ENCODE data around the gene OR2A25.

OR2A25 gene

DNA sequence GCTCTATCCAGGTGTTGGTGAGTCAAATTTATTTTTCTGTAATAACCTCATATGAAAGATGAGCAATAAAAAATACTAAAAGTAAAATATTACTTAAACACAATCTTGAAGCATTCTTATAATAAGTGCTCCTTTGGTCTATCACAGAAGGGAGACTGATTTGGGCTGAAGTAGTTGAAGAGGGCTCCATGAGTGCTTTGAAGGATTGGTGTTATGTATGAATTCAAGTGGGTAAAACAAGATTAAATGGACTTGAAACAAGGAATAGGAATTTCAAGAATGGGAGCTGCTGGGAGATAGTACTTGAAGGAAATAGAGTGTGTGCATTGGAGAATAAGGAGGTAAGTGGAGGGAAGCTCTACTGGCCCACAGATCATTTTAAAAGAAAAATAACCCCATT, 32.4 kb downstream of the OR2A25 start:
- Histone ChIP-seq H3K4me2 (no peak overlapping the region), H3K4me3 (no peak overlapping the region), H3K27ac (no peak overlapping the region), H3K27me3 (no peaks in the 10 kb centered on the region), H4K20me1 (no peaks in the 10 kb centered on the region), H3K9ac (no peak overlapping the region), H3K36me3 (no peaks in the 10 kb centered on the region), H3K4me1 (peaks cover 0 to 8% (median 5%) of the 10 kb centered on the region in 10 experiments; a peak in 9 of 20 replicates), H3K9me3 (replicated peaks in 1 of 11) (no peaks in the 10 kb centered on the region)
- no peak for TF ChIP-seq Cebpa-rat (IDR thresholded peaks at IDR 0.05)

GRCh38 chr7:144105211-144105610, 35.6 kb downstream of the OR2A25 start:
- Histone ChIP-seq H3K27ac (no peak overlapping the region), H3K9me3 (replicated peaks in 1 of 11) (no peaks in the 10 kb centered on the region), H3K4me3 (no peak overlapping the region), H3K36me3 (no peaks in the 10 kb centered on the region), H3K9ac (no peak overlapping the region), H3K4me2 (peak overlapping the region in 1 of 11 experiments; percentile 1; a peak in 1 of 22 replicates), H3K27me3 (no peaks in the 10 kb centered on the region), H3K4me1 (peaks cover 0 to 8% (median 5%) of the 10 kb centered on the region in 10 experiments; a peak in 9 of 20 replicates), H4K20me1 (no peaks in the 10 kb centered on the region)
- TF ChIP-seq Cebpa-rat (IDR thresholded peaks at IDR 0.05) = no peak

GRCh38 chr7:144109283-144109682, 39.7 kb downstream of the OR2A25 start, which contains the start of gene OR2A2:
Gene OR2A2, plus strand, starts transcription at chr7:144109583. Its CDS starts 0 bp downstream, at chr7:144109583.
- Histone ChIP-seq H3K27ac (no peak within 1 kb of the TSS), H3K27me3 (no peaks in the 10 kb centered on the region), H3K4me3 (no peak within 1 kb of the TSS), H3K4me1 (peaks cover 0 to 8% (median 5%) of the 10 kb centered on the region in 10 experiments; a peak in 9 of 20 replicates), H4K20me1 (no peaks in the 10 kb centered on the region), H3K36me3 (no peaks in the 10 kb centered on the region), H3K9me3 (replicated peaks in 1 of 11) (no peaks in the 10 kb centered on the region), H3K9ac (no peak within 1 kb of the TSS), H3K4me2 (no peak within 1 kb of the TSS)
- no peak for TF ChIP-seq Cebpa-rat (IDR thresholded peaks at IDR 0.05)

DNA sequence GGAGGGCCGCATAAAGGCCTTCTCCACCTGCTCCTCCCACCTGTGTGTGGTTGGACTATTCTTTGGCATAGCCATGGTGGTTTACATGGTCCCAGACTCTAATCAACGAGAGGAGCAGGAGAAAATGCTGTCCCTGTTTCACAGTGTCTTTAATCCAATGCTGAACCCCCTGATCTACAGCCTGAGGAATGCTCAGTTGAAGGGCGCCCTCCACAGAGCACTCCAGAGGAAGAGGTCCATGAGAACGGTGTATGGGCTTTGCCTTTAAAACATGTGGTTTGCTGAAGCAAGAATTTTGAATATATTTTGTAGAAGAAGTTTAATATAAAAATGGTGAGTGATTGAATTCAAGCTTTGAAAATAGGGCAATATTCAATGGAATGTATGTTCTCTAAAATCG, 40.7 kb downstream of the OR2A25 start:
- no peaks in the 10 kb centered on the region for H3K36me3 ChIP-seq
- TF ChIP-seq Cebpa-rat (IDR thresholded peaks at IDR 0.05) = no peak
- H3K4me3 ChIP-seq = no peak overlapping the region
- H3K4me2 ChIP-seq = no peak overlapping the region
- H3K4me1 ChIP-seq = peaks cover 0 to 8% (median 5%) of the 10 kb centered on the region in 10 experiments; a peak in 9 of 20 replicates
- H3K27me3 ChIP-seq = no peaks in the 10 kb centered on the region
- H4K20me1 ChIP-seq = no peaks in the 10 kb centered on the region
- no peaks in the 10 kb centered on the region for H3K9me3 ChIP-seq (replicated peaks in 1 of 11)
- H3K27ac ChIP-seq = no peak overlapping the region
- H3K9ac ChIP-seq = no peak overlapping the region

DNA sequence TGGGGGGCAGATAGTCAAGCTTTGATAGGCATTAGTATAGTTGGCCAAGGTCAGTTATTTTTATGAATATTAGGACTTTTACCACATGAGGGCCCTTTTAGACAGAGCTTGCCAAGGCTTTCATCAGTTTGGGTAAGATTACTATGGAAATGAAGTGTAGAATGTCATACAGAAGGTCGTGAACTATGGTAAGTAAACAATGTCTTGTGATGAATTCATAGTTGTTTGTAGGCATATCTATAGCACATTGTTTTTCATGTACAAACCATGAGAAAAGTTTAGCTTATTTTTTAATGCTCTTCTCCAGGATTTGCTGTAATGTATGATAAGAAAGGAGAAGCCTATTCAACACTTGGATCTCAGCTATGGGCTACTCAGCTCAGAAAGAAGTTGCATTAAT, 44.0 kb downstream of the OR2A25 start:
- Histone ChIP-seq H3K27ac (no peak overlapping the region), H3K9ac (no peak overlapping the region), H3K4me1 (no peaks in the 10 kb centered on the region), H3K36me3 (no peaks in the 10 kb centered on the region), H3K27me3 (no peaks in the 10 kb centered on the region), H4K20me1 (no peaks in the 10 kb centered on the region), H3K9me3 (replicated peaks in 1 of 11) (no peaks in the 10 kb centered on the region), H3K4me3 (no peak overlapping the region), H3K4me2 (no peak overlapping the region)
- no peak for TF ChIP-seq Cebpa-rat (IDR thresholded peaks at IDR 0.05)

GRCh38 chr7:144118341-144118740, 48.7 kb downstream of the OR2A25 start:
- no peak for TF ChIP-seq Cebpa-rat (IDR thresholded peaks at IDR 0.05)
- Histone ChIP-seq H3K4me3 (no peak overlapping the region), H4K20me1 (no peaks in the 10 kb centered on the region), H3K9ac (no peak overlapping the region), H3K36me3 (no peaks in the 10 kb centered on the region), H3K27me3 (no peaks in the 10 kb centered on the region), H3K4me1 (no peaks in the 10 kb centered on the region), H3K27ac (no peak overlapping the region), H3K9me3 (replicated peaks in 1 of 11) (no peaks in the 10 kb centered on the region), H3K4me2 (no peak overlapping the region)

DNA sequence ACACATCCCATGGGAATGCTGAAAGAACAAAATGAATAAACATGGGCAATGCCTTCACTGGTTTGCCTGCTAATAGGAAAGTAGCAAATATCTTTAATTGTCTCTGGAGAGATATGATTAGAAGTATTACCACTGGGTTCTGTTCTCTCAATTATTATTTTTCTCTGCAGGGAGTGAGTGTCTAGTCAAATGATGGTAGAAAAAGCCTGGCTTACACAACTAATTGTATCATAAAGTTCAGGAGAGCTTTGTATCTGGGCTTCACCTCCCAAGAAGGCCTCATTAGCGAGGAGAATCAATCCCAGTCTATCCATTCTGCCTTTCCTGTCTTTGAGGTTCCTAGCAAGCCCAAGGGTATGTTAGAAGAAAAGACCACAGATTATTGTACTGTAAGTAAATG, 53.3 kb downstream of the OR2A25 start, which contains the start of gene OR2A14:
Gene OR2A14, plus strand, starts transcription at position 301 of the 400 bp plus-strand sequence. CDS start 5,937 bp downstream, outside the sequence.
- H3K36me3 ChIP-seq = no peaks in the 10 kb centered on the region
- no peak for TF ChIP-seq Cebpa-rat (IDR thresholded peaks at IDR 0.05)
- no peak within 1 kb of the TSS for H3K27ac ChIP-seq
- H3K9ac ChIP-seq = no peak within 1 kb of the TSS
- no peak within 1 kb of the TSS for H3K4me2 ChIP-seq
- no peaks in the 10 kb centered on the region for H4K20me1 ChIP-seq
- no peaks in the 10 kb centered on the region for H3K9me3 ChIP-seq (replicated peaks in 1 of 11)
- no peaks in the 10 kb centered on the region for H3K4me1 ChIP-seq
- H3K27me3 ChIP-seq = no peaks in the 10 kb centered on the region
- no peak within 1 kb of the TSS for H3K4me3 ChIP-seq

All from BLaER1 treated with 17β-estradiol and CSF1 and Interleukin-3, amounts not matched to agents 10 nM and 100 nM (cell line).